Measurements from ENCODE around the gene GYPE.
"Not testable (repeated sequence)": the region's sequence is repeated elsewhere in the genome, so short reads cannot be mapped to it uniquely, and the experiment has no call there.

- TF ChIP-seq MAX (IDR thresholded peaks at IDR 0.05; ENCODE audit: insufficient read depth, insufficient read length); CTCF (IDR thresholded peaks at IDR 0.05; ENCODE audit: extremely low read depth in 1 of 2, insufficient read depth in 1 of 2, low read depth in 1 of 2, low read length in 2 of 2); MYC (IDR thresholded peaks at IDR 0.05; ENCODE audit: low read depth, low read length); EZH2 (IDR thresholded peaks at IDR 0.05; ENCODE audit: borderline replicate concordance, low read depth, low read length, severe bottlenecking); POLR2A (IDR thresholded peaks at IDR 0.05; ENCODE audit: low read depth, low read length); GATA2 (IDR thresholded peaks at IDR 0.05; ENCODE audit: insufficient read depth, insufficient read length, low read depth, low read length): not testable (repeated sequence)
These were observed 45.6 kb upstream of the GYPE start for GRCh38 chr4:143950967-143951366.

Measured in endothelial cell of umbilical vein (primary cell).